Prostate gland (tissue), 2 donors: Measurements from ENCODE around the gene MTA1.

Experiments used
- CTCF ChIP-seq, 4 experiments: fragments of 200-600 bp in 2 of 4; fragments of 450-650 bp in 2 of 4; sonication (generic) in 2 of 4; IDR thresholded peaks; 1 replicate in 3 of 4; 2 replicates in 1 of 4; pipeline ENCODE4 v1.5.1; 2016 to 2019; ENCODE audit warnings: antibody characterized with exemption in 4 of 4, mild to moderate bottlenecking in 2 of 4, moderate library complexity in 2 of 4
- POLR2A ChIP-seq: fragments of 450-650 bp; IDR thresholded peaks from one replicate; pipeline ENCODE4 v1.6.1; 2016; ENCODE audit warnings: antibody characterized with exemption, mild to moderate bottlenecking
- POLR2AphosphoS5 ChIP-seq: sonication (generic); formaldehyde crosslinking; IDR thresholded peaks from one replicate; pipeline ENCODE4 v1.6.1; 2017; ENCODE audit warnings: antibody characterized with exemption

GRCh38 chr14:105487449-105487985, 67.9 kb downstream of the MTA1 start:
- no peak for TF ChIP-seq POLR2AphosphoS5
- TF ChIP-seq CTCF (IDR thresholded peaks at IDR 0.05) = no peak
- TF ChIP-seq POLR2A = no peak
